GM23338 (cell line): Measurements from ENCODE around the gene ASIC3. TPM values are rescaled to one million over a fixed set of nuclear protein-coding genes. Genes with fewer than 3 reads are reported as not detected.

Source experiments
- ATAC-seq: fragments of 200-7000 bp; cut with Tn5 transposase; 3 replicates; pipeline ENCODE4 v1.9.1; 2020
- DNase-seq: peaks from one replicate; pipeline ENCODE4 v3.0.0-alpha.2; 2015; ENCODE audit warnings: low spot score
- H2AFZ ChIP-seq: fragments of 200-600 bp; sonication (generic); 2 replicates; pipeline ENCODE4 v1.8.0; 2016; ENCODE audit warnings: antibody characterized with exemption, mild to moderate bottlenecking, moderate library complexity
- H3F3A ChIP-seq: fragments of 200-600 bp; sonication (generic); replicated peaks from 2 replicates; pipeline ENCODE4 v1.8.0; 2017; ENCODE audit warnings: antibody characterized with exemption, mixed run types, low read depth
- H3K27ac ChIP-seq: fragments of 200-600 bp; sonication (generic); 2 replicates; pipeline ENCODE4 v1.6.1; 2016; ENCODE audit warnings: low read depth
- H3K27me3 ChIP-seq: fragments of 200-600 bp; sonication (generic); 2 replicates; pipeline ENCODE4 v1.8.0; 2016; ENCODE audit warnings: mild to moderate bottlenecking, mixed run types, moderate library complexity; ENCODE audit not compliant: insufficient read depth
- H3K36me3 ChIP-seq: fragments of 200-600 bp; sonication (generic); 2 replicates; pipeline ENCODE4 v1.8.0; 2016; ENCODE audit warnings: mild to moderate bottlenecking; ENCODE audit not compliant: insufficient read depth
- H3K4me1 ChIP-seq: fragments of 200-600 bp; sonication (generic); 2 replicates; pipeline ENCODE4 v1.8.0; 2016; ENCODE audit warnings: mild to moderate bottlenecking, moderate library complexity; ENCODE audit not compliant: insufficient read depth
- H3K4me2 ChIP-seq: fragments of 200-600 bp; sonication (generic); 2 replicates; pipeline ENCODE4 v1.7.1; 2017; ENCODE audit warnings: mixed run types
- H3K4me3 ChIP-seq: fragments of 200-600 bp; sonication (generic); 2 replicates; pipeline ENCODE4 v1.6.1; 2016; ENCODE audit warnings: mixed run types
- H3K79me2 ChIP-seq: fragments of 200-600 bp; sonication (generic); replicated peaks from 2 replicates; pipeline ENCODE4 v1.8.0; 2017; ENCODE audit warnings: mild to moderate bottlenecking; ENCODE audit not compliant: insufficient read depth
- H3K9me2 ChIP-seq: fragments of 200-600 bp; sonication (generic); 2 replicates; pipeline ENCODE4 v1.8.0; 2017; ENCODE audit not compliant: insufficient read depth
- H4K20me1 ChIP-seq: fragments of 200-600 bp; sonication (generic); replicated peaks from 2 replicates; pipeline ENCODE4 v1.8.0; 2017; ENCODE audit warnings: mild to moderate bottlenecking; ENCODE audit not compliant: insufficient read depth
- H3K27ac Mint-ChIP-seq: 2 replicates; pipeline ENCODE4 v1.8.0; 2020; ENCODE audit warnings: inconsistent platforms, mild to moderate bottlenecking, moderate library complexity, mixed read lengths
- H3K27me3 Mint-ChIP-seq: 3 replicates; pipeline ENCODE4 v1.8.0; 2022; ENCODE audit warnings: low read depth, mild to moderate bottlenecking, moderate library complexity, mixed read lengths, inconsistent platforms; ENCODE audit not compliant: insufficient read depth, poor library complexity
- H3K36me3 Mint-ChIP-seq: 3 replicates; pipeline ENCODE4 v1.8.0; 2021; ENCODE audit warnings: low read depth, mild to moderate bottlenecking, inconsistent platforms, moderate library complexity, mixed read lengths
- H3K4me1 Mint-ChIP-seq: 3 replicates; pipeline ENCODE4 v1.8.0; 2020; ENCODE audit warnings: mild to moderate bottlenecking, inconsistent platforms, mixed read lengths
- H3K4me3 Mint-ChIP-seq: 3 replicates; pipeline ENCODE4 v1.8.0; 2021; ENCODE audit warnings: moderate library complexity, mild to moderate bottlenecking, inconsistent platforms, mixed read lengths
- H3K9me3 Mint-ChIP-seq: 3 replicates; pipeline ENCODE4 v1.8.0; 2020; ENCODE audit warnings: moderate library complexity, mild to moderate bottlenecking, inconsistent platforms, mixed read lengths
- CREB1 ChIP-seq: fragments of 250-450 bp; sonication (Bioruptor Pico); IDR thresholded peaks from 2 replicates; pipeline ENCODE4 v1.5.0; 2020; ENCODE audit warnings: low read depth, mild to moderate bottlenecking, moderate library complexity
- EZH2 ChIP-seq: fragments of 200-600 bp; sonication (generic); IDR thresholded peaks from one replicate; pipeline ENCODE4 v1.8.0; 2017; ENCODE audit warnings: antibody characterized with exemption, mild to moderate bottlenecking, low read depth; ENCODE audit not compliant: unreplicated experiment
- EZH2phosphoT487 ChIP-seq: fragments of 200-600 bp; sonication (generic); IDR thresholded peaks from one replicate; pipeline ENCODE4 v1.8.1; 2018; ENCODE audit warnings: antibody characterized with exemption; ENCODE audit not compliant: unreplicated experiment
- JUNB ChIP-seq: IDR thresholded peaks from one replicate; pipeline ENCODE4 v1.6.1; 2016; ENCODE audit warnings: antibody characterized with exemption; ENCODE audit not compliant: unreplicated experiment
- NANOG ChIP-seq: IDR thresholded peaks from 2 replicates; pipeline ENCODE4 v1.6.1; 2016; ENCODE audit warnings: antibody characterized with exemption, borderline replicate concordance
- POLR2AphosphoS5 ChIP-seq: IDR thresholded peaks from 2 replicates; pipeline ENCODE4 v1.6.1; 2016; ENCODE audit warnings: antibody characterized with exemption, low read depth
- STAT1 ChIP-seq: IDR thresholded peaks from one replicate; pipeline ENCODE4 v1.6.1; 2016; ENCODE audit warnings: antibody characterized with exemption; ENCODE audit not compliant: unreplicated experiment
- ZNF114 ChIP-seq: fragments of 250-450 bp; sonication (Bioruptor Pico); IDR thresholded peaks from 2 replicates; pipeline ENCODE4 v1.5.0; 2020; ENCODE audit warnings: mild to moderate bottlenecking, moderate library complexity
- ZNF331 ChIP-seq: fragments of 250-450 bp; sonication (Bioruptor Pico); IDR thresholded peaks from 2 replicates; pipeline ENCODE4 v1.5.0; 2020; ENCODE audit warnings: low read depth, mild to moderate bottlenecking, moderate library complexity
- polyA plus RNA-seq: library from polyadenylated mRNA; unstranded; fragments of >200 nt; fragmentation: Nextera tagmentation; extraction: Ambion mirVana; gene quantifications from 2 replicates; pipeline ENCODE4 v1.2.1, GENCODE V29; 2016
- total RNA-seq: library from RNA; depleted of rRNA; stranded (reverse); fragments of >200 nt; shearing (Covaris generic); gene quantifications from 2 replicates; pipeline ENCODE4 v1.2.3, GENCODE V29; 2014
- TF ChIP-seq, protein P1 (sequence below): IDR thresholded peaks from one replicate; pipeline ENCODE4 v1.6.1; 2018; ENCODE audit warnings: antibody characterized with exemption; ENCODE audit not compliant: unreplicated experiment
- TF ChIP-seq, protein P2 (sequence below): IDR thresholded peaks from 2 replicates; pipeline ENCODE4 v1.6.1; 2016; ENCODE audit warnings: antibody characterized with exemption
- TF ChIP-seq, protein P3 (sequence below): fragments of 250-450 bp; sonication (Bioruptor Pico); IDR thresholded peaks from 2 replicates; pipeline ENCODE4 v1.5.0; 2020; ENCODE audit warnings: mild to moderate bottlenecking, moderate library complexity
- TF ChIP-seq, protein P4 (sequence below), 2 experiments: fragments of 200-600 bp in 1 of 2; sonication (generic) in 1 of 2; conservative IDR thresholded peaks; 2 replicates each; pipeline versions ENCODE4 v1.5.1 to v1.6.1; 2016 to 2017; ENCODE audit warnings: antibody characterized with exemption in 2 of 2, low read depth in 2 of 2, mild to moderate bottlenecking in 2 of 2, moderate library complexity in 1 of 2

The ASIC3 gene
- total and polyA plus RNA-seq, 2 experiments from 2014 or later = 0.87 to 0.90 TPM

DNA sequence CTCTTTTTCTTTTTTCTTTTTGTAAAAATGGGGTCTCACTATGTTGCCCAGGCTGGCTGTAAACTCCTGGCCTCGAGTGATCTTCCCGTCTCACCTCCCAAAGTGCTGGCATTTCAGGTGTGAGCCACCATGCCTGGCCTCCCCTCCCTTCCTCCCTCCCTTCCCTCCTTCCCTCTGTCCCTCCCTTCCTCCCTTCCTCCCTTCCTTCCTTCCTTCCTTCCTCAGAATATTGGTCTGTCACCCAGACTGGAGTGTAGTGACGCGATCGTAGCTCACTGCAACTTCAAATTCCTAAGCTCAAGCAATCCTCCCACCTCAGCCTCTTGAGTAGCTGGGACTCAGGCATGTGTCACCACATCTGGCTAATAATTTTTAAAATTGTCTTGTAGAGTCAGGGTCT lies 46.3 kb downstream of the ASIC3 start:
- peaks cover 18% of the 10 kb centered on the region for H3K36me3 Mint-ChIP-seq
- no peak for DNase-seq
- no peak overlapping the region for H3K27ac Mint-ChIP-seq
- H3F3A ChIP-seq = 0 out of 2 replicates have a peak, but pooled peaks cover 2% of the 10 kb centered on the region
- no peak overlapping the region for H3K4me2 ChIP-seq
- TF ChIP-seq EZH2phosphoT487 (no peak), NANOG (no peak), ZNF331 (CRISPR knock-in tag) (no peak), EZH2 (no peak), ZNF114 (CRISPR knock-in tag) (no peak), JUNB (no peak), POLR2AphosphoS5 (no peak), STAT1 (no peak), CREB1 (CRISPR knock-in tag) (no peak)
- TF ChIP-seq, protein P1, sequence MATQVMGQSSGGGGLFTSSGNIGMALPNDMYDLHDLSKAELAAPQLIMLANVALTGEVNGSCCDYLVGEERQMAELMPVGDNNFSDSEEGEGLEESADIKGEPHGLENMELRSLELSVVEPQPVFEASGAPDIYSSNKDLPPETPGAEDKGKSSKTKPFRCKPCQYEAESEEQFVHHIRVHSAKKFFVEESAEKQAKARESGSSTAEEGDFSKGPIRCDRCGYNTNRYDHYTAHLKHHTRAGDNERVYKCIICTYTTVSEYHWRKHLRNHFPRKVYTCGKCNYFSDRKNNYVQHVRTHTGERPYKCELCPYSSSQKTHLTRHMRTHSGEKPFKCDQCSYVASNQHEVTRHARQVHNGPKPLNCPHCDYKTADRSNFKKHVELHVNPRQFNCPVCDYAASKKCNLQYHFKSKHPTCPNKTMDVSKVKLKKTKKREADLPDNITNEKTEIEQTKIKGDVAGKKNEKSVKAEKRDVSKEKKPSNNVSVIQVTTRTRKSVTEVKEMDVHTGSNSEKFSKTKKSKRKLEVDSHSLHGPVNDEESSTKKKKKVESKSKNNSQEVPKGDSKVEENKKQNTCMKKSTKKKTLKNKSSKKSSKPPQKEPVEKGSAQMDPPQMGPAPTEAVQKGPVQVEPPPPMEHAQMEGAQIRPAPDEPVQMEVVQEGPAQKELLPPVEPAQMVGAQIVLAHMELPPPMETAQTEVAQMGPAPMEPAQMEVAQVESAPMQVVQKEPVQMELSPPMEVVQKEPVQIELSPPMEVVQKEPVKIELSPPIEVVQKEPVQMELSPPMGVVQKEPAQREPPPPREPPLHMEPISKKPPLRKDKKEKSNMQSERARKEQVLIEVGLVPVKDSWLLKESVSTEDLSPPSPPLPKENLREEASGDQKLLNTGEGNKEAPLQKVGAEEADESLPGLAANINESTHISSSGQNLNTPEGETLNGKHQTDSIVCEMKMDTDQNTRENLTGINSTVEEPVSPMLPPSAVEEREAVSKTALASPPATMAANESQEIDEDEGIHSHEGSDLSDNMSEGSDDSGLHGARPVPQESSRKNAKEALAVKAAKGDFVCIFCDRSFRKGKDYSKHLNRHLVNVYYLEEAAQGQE = no peak
- TF ChIP-seq, protein P2, sequence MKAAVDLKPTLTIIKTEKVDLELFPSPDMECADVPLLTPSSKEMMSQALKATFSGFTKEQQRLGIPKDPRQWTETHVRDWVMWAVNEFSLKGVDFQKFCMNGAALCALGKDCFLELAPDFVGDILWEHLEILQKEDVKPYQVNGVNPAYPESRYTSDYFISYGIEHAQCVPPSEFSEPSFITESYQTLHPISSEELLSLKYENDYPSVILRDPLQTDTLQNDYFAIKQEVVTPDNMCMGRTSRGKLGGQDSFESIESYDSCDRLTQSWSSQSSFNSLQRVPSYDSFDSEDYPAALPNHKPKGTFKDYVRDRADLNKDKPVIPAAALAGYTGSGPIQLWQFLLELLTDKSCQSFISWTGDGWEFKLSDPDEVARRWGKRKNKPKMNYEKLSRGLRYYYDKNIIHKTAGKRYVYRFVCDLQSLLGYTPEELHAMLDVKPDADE = no peak
- TF ChIP-seq, protein P3, sequence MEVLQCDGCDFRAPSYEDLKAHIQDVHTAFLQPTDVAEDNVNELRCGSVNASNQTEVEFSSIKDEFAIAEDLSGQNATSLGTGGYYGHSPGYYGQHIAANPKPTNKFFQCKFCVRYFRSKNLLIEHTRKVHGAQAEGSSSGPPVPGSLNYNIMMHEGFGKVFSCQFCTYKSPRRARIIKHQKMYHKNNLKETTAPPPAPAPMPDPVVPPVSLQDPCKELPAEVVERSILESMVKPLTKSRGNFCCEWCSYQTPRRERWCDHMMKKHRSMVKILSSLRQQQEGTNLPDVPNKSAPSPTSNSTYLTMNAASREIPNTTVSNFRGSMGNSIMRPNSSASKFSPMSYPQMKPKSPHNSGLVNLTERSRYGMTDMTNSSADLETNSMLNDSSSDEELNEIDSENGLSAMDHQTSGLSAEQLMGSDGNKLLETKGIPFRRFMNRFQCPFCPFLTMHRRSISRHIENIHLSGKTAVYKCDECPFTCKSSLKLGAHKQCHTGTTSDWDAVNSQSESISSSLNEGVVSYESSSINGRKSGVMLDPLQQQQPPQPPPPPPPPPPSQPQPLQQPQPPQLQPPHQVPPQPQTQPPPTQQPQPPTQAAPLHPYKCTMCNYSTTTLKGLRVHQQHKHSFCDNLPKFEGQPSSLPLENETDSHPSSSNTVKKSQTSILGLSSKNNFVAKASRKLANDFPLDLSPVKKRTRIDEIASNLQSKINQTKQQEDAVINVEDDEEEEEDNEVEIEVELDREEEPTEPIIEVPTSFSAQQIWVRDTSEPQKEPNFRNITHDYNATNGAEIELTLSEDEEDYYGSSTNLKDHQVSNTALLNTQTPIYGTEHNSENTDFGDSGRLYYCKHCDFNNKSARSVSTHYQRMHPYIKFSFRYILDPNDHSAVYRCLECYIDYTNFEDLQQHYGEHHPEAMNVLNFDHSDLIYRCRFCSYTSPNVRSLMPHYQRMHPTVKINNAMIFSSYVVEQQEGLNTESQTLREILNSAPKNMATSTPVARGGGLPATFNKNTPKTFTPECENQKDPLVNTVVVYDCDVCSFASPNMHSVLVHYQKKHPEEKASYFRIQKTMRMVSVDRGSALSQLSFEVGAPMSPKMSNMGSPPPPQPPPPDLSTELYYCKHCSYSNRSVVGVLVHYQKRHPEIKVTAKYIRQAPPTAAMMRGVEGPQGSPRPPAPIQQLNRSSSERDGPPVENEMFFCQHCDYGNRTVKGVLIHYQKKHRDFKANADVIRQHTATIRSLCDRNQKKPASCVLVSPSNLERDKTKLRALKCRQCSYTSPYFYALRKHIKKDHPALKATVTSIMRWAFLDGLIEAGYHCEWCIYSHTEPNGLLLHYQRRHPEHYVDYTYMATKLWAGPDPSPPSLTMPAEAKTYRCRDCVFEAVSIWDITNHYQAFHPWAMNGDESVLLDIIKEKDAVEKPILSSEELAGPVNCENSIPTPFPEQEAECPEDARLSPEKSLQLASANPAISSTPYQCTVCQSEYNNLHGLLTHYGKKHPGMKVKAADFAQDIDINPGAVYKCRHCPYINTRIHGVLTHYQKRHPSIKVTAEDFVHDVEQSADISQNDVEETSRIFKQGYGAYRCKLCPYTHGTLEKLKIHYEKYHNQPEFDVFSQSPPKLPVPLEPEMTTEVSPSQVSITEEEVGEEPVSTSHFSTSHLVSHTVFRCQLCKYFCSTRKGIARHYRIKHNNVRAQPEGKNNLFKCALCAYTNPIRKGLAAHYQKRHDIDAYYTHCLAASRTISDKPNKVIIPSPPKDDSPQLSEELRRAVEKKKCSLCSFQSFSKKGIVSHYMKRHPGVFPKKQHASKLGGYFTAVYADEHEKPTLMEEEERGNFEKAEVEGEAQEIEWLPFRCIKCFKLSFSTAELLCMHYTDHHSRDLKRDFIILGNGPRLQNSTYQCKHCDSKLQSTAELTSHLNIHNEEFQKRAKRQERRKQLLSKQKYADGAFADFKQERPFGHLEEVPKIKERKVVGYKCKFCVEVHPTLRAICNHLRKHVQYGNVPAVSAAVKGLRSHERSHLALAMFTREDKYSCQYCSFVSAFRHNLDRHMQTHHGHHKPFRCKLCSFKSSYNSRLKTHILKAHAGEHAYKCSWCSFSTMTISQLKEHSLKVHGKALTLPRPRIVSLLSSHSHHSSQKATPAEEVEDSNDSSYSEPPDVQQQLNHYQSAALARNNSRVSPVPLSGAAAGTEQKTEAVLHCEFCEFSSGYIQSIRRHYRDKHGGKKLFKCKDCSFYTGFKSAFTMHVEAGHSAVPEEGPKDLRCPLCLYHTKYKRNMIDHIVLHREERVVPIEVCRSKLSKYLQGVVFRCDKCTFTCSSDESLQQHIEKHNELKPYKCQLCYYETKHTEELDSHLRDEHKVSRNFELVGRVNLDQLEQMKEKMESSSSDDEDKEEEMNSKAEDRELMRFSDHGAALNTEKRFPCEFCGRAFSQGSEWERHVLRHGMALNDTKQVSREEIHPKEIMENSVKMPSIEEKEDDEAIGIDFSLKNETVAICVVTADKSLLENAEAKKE (CRISPR knock-in tag) = no peak
- TF ChIP-seq, protein P4, sequence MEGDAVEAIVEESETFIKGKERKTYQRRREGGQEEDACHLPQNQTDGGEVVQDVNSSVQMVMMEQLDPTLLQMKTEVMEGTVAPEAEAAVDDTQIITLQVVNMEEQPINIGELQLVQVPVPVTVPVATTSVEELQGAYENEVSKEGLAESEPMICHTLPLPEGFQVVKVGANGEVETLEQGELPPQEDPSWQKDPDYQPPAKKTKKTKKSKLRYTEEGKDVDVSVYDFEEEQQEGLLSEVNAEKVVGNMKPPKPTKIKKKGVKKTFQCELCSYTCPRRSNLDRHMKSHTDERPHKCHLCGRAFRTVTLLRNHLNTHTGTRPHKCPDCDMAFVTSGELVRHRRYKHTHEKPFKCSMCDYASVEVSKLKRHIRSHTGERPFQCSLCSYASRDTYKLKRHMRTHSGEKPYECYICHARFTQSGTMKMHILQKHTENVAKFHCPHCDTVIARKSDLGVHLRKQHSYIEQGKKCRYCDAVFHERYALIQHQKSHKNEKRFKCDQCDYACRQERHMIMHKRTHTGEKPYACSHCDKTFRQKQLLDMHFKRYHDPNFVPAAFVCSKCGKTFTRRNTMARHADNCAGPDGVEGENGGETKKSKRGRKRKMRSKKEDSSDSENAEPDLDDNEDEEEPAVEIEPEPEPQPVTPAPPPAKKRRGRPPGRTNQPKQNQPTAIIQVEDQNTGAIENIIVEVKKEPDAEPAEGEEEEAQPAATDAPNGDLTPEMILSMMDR (conservative IDR thresholded peaks at IDR 0.05; ENCODE audit: low read depth in 2 of 2) = no peak
- no peak overlapping the region for H3K4me3 ChIP-seq
- peaks cover 5% of the 10 kb centered on the region for H3K4me1 ChIP-seq
- no peak overlapping the region for H2AFZ ChIP-seq
- no peak for ATAC-seq
- H3K27ac ChIP-seq = no peak overlapping the region
- H3K4me3 Mint-ChIP-seq = no peak overlapping the region
- H3K9me3 Mint-ChIP-seq = no peaks in the 10 kb centered on the region; the same call in 2 of the 3 replicates
- H3K27me3 ChIP-seq = peaks cover 5% of the 10 kb centered on the region
- H3K79me2 ChIP-seq = peaks cover 99% of the 10 kb centered on the region
- peaks cover 58% of the 10 kb centered on the region for H4K20me1 ChIP-seq
- peaks cover 24% of the 10 kb centered on the region for H3K4me1 Mint-ChIP-seq
- no peaks in the 10 kb centered on the region for H3K9me2 ChIP-seq
- peaks cover 13% of the 10 kb centered on the region for H3K27me3 Mint-ChIP-seq
- H3K36me3 ChIP-seq = no peaks in the 10 kb centered on the region
